ENCODE data around the gene TMEM108.

The TMEM108 gene

DNA sequence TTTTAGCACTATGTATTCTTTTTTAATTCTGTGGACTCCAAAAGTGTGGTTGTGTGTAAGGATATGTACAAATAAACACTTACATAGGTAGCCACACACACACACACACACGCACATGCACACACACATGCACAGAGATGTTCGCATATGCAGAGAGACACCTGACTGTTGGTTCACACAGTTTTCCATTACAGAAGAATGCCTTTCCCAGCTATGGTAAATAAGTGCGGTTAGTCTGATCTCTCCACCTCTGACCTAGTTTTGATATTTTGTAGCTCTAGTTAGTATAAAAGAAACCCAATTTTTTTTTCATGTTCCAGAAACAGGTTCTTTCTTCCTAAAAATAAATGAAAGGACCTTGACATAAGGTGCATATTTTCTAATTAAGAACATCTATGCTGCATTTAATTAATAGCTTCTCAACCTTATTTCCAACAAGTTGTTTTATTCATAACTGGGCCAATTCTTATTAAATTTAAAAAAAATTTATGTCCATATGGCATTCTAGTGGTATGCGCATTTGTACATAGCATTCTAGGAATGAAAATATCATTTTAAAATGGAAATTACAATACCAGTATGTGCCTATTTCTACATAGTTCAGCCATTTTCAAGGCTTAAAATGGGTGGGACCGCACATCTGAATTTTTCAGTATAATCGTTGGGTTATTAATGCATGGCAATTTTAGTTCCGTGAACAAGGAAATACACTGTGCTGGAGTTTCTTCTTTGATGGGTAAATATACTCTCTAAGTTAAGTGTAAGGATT is 27.2 kb downstream of the TMEM108 start:
- no peak overlapping the region for H3K4me3 ChIP-seq (ENCODE audit: control insufficient read depth, low read depth, low read length)
- TF ChIP-seq, protein P1, sequence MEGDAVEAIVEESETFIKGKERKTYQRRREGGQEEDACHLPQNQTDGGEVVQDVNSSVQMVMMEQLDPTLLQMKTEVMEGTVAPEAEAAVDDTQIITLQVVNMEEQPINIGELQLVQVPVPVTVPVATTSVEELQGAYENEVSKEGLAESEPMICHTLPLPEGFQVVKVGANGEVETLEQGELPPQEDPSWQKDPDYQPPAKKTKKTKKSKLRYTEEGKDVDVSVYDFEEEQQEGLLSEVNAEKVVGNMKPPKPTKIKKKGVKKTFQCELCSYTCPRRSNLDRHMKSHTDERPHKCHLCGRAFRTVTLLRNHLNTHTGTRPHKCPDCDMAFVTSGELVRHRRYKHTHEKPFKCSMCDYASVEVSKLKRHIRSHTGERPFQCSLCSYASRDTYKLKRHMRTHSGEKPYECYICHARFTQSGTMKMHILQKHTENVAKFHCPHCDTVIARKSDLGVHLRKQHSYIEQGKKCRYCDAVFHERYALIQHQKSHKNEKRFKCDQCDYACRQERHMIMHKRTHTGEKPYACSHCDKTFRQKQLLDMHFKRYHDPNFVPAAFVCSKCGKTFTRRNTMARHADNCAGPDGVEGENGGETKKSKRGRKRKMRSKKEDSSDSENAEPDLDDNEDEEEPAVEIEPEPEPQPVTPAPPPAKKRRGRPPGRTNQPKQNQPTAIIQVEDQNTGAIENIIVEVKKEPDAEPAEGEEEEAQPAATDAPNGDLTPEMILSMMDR (conservative IDR thresholded peaks at IDR 0.05; ENCODE audit: control insufficient read depth, insufficient read depth, low read depth, low read length) = no peak
- no peak for DNase-seq (ENCODE audit: low read depth)

DNA sequence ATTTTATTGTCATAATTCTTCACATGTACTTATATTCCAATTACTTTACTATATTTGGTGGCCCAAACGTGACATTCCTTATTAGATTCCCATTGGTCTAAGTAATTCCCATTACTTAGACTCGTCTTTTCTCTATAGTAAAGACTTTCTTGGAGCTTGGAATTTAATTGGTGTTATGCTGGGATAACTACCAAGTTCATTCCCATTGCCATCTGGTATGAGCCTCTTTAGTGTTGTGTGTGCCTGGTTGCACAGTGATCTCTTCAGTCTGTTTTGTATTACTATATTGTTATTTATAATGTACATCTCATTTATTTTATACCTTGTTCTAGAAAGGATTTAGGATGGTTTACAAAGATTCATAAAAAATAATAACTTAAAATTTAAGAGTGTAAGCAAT is 27.8 kb downstream of the TMEM108 start:
- no peak overlapping the region for H3K4me3 ChIP-seq (ENCODE audit: control insufficient read depth, low read depth, low read length)

DNA sequence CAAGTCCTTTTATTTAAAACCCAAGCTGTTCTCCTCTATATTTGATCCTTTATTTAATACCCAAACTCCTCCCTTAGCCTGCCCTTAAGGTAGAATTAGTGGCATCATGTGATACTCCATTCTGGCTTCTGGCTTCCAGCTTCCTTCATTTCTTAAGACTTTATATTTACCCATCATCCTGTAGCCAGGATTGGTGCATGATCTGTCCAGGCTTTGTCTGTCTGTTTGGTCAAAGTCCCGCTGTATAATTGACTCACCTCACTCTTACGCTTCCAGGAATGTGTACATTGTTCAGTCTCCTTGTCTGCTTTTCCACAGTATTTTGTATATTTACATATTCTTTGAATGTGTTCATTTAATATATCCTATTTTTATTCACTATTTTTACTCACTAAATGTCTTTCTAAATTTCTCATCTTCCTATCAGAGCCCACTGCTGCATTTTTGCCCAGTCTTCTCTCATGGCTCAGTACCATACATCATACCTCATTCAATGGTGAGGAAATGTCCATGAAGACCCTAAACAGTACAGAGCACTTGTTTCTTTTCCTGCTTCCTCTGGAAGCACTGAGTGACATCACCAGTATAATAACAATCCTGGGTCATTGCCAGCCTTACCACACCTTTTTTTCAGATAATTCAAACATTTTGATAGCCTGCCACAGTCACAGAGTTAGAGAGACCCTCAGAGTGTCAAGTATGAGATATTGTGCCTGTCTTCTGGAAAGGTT is 31.5 kb downstream of the TMEM108 start:
- TF ChIP-seq, protein P1 (conservative IDR thresholded peaks at IDR 0.05; ENCODE audit: control insufficient read depth, insufficient read depth, low read depth, low read length) = no peak
- H3K4me3 ChIP-seq (ENCODE audit: control insufficient read depth, low read depth, low read length) = no peak overlapping the region
- no peak for DNase-seq (ENCODE audit: low read depth)

More for the DNA sequence above, 27.8 kb downstream of the TMEM108 start:
- TF ChIP-seq, protein P1 (conservative IDR thresholded peaks at IDR 0.05; ENCODE audit: control insufficient read depth, insufficient read depth, low read depth, low read length) = no peak
- no peak for DNase-seq (ENCODE audit: low read depth)

DNA sequence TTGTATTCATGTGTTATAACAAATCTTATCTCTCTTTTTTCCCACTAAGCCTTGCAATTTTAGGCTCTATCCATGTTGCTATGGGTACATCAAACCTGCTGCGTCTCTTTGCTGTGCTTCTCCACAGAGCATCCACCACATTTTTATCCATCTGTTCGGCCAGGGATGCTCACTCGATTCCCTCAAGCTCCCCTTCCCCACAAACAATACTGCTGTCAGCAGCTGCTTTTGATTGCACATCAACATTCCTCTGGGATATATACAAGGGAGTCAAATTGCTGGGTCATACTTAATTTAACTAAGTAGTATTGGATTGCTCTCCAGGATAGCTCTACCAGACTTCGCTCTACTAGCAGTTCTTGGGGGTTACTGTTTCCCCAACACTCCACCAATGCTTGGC is 36.8 kb downstream of the TMEM108 start:
- DNase-seq (ENCODE audit: low read depth) = no peak
- TF ChIP-seq, protein P1 (conservative IDR thresholded peaks at IDR 0.05; ENCODE audit: control insufficient read depth, insufficient read depth, low read depth, low read length) = no peak
- H3K4me3 ChIP-seq (ENCODE audit: control insufficient read depth, low read depth, low read length) = no peak overlapping the region

DNA sequence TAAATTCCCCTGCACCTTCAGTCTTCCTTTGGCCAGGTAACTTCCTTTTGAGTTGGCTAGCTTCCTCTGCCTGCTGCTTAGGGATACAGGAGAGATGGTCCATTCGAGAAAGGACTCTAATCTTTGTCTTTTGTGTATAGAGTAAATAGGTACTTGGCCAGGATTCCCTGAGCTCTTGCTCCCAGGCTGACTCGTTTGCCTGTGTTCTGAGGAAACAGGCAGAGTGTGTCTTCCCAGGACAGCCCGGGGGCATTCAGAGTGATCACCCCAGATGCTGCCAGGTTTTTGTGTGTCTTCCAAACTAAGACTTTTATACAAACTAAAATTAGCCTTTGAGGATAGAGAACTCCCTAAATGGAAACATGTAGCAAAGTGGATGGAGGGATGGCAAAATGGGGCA is 39.5 kb downstream of the TMEM108 start:
- no peak overlapping the region for H3K4me3 ChIP-seq (ENCODE audit: control insufficient read depth, low read depth, low read length)
- TF ChIP-seq, protein P1 (conservative IDR thresholded peaks at IDR 0.05; ENCODE audit: control insufficient read depth, insufficient read depth, low read depth, low read length) = no peak
- DNase-seq (ENCODE audit: low read depth) = no peak

DNA sequence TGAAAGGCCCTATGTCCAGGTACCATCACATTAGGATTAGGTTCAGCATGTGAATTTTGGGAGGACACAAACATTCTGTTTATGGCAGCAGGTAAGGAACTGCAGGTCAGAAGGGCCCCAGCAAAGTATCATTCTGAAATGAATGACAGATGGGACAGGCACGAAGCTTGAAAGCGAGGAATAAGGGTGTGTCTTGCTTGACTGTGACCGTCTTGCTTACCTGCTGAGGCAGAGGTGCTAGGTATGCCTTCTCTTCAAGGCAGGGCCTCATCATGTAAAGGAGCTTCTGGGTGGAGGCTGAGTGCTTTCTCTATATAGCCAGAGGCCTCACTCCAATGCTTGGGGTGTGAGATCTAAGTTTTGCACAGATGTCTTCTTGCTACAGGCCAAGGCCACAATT is 41.4 kb downstream of the TMEM108 start:
- H3K4me3 ChIP-seq (ENCODE audit: control insufficient read depth, low read depth, low read length) = no peak overlapping the region
- no peak for DNase-seq (ENCODE audit: low read depth)
- TF ChIP-seq, protein P1 (conservative IDR thresholded peaks at IDR 0.05; ENCODE audit: control insufficient read depth, insufficient read depth, low read depth, low read length) = no peak

Data from fibroblast of mammary gland (primary cell).